Eye (tissue), 1 donor: ENCODE results near the gene PCP2.

Source experiments
- DNase-seq: peaks from one replicate; pipeline ENCODE4 v3.0.0-alpha.2; 2015

PCP2 gene

GRCh38 chr19:7618771-7619510 lies 14.6 kb downstream of the PCP2 start:
- no peak for DNase-seq

GRCh38 chr19:7618348-7618747 lies 15.2 kb downstream of the PCP2 start:
- no peak for DNase-seq

GRCh38 chr19:7617735-7618134 lies 15.8 kb downstream of the PCP2 start:
- DNase-seq, result no peak

DNA sequence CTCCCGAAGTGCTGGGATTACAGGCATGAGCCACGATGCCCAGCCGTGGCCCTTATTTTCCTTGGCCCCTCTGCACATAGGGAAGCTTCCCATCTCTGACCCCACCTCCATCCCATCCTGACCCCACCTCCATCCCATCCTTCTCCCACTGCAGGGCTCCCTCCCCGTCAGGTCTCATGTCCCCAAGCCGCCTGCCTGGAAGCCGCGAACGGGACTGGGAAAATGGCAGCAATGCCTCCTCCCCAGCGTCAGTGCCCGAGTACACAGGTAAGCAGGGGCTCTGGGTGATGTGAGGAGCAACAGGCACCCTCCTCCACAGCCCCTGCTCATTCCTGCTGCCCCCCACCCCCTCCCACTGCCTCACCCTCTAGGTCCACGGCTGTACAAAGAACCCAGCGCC lies 16.3 kb downstream of the PCP2 start:
- no peak for DNase-seq

GRCh38 chr19:7614859-7615741 lies 18.4 kb downstream of the PCP2 start:
- no peak for DNase-seq

- no peak for DNase-seq
These were observed 20.9 kb downstream of the PCP2 start for GRCh38 chr19:7612282-7613274.

DNA sequence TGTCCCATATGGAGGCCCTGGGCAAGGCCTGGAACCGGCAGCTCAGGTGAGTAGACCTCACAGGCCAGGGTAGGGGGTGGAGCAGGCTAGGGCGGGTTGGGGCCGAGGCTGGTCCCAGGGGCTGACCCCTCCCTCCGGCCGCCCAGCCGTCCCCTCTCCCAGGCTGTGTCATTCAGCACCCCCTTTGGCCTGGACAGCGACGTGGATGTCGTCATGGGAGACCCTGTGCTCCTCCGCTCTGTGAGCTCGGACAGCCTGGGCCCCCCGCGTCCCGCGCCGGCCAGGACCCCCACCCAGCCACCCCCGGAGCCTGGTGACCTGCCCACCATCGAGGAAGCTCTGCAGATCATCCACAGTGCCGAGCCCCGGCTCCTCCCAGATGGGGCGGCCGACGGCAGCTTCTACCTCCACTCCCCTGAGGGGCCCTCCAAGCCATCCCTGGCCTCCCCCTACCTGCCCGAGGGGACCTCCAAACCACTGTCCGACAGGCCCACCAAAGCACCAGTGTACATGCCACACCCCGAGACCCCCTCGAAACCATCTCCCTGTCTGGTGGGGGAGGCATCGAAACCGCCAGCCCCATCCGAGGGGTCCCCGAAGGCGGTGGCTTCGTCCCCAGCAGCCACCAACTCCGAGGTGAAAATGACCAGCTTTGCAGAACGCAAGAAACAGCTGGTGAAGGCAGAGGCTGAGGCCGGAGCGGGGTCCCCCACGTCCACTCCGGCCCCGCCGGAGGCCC lies 21.8 kb downstream of the PCP2 start:
- no peak for DNase-seq

DNA sequence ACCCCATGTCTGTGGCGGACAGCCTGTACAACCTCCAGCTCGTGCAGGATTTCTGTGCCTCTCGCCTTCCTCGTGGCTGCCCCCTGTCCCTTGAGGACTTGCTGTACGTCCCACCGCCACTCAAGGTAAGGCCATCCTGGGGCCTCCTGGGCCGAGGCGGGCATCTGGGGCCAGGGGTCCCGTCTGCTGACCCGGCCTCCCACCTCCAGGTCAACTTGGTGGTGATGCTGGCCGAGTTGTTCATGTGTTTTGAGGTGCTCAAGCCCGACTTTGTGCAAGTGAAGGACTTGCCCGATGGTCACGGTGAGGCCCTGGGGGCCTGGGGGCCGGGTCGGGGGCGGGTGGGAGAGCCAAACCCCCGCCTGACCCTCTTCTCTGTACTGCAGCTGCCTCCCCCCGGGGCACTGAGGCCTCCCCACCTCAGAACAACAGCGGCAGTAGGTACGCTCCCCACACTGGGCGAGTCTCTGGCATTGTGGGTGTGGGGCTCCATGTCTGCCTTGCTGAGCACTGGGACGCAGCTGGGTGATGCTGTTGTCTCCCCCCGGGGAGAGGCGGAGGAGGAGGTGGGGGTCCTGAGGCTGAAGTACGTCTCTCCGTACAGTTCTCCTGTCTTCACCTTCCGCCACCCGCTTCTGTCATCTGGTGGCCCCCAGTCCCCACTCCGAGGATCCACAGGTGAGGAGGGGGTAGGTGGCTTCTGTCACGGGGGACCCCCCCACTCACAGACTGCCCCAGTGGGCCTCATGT lies 22.9 kb downstream of the PCP2 start:
- no peak for DNase-seq

DNA sequence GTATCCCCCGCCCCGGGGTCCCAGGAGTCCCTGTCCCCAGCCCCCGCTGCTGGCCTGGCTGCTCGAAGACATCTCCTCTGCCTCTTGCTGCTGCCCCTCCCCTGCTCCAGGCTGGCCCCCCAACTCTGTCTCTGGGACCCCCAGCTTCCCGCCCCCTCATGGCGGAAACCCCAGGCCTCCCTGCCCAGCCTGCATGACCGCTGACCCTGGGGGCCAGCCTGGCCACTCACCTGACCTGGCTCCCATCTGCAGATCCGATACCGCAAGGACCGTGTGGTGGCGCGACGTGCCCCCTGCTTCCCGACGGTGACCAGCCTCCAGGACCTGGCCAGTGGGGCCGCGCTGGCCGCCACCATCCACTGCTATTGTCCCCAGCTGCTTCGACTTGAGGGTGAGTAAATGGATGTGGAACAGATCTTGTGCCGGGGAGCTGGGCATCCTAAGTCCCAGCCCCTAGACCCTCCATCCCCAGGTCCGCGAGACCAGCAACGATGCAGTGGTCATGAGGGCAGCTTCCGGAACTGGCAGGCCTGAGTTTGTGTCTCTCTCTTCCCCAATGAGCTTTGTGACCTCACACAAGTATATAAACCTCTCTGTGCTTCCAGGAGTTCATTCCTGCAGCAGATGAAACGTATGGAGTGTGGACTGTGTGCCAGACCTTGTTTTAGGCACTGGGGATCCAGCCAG lies 25.5 kb downstream of the PCP2 start:
- DNase-seq, result no peak

- DNase-seq, result no peak
These were observed 26.2 kb downstream of the PCP2 start for GRCh38 chr19:7607212-7607873.

GRCh38 chr19:7606289-7606688 lies 27.2 kb downstream of the PCP2 start:
- DNase-seq, result no peak

GRCh38 chr19:7605490-7606222 lies 27.9 kb downstream of the PCP2 start:
- DNase-seq, result peak; percentile 25

DNA sequence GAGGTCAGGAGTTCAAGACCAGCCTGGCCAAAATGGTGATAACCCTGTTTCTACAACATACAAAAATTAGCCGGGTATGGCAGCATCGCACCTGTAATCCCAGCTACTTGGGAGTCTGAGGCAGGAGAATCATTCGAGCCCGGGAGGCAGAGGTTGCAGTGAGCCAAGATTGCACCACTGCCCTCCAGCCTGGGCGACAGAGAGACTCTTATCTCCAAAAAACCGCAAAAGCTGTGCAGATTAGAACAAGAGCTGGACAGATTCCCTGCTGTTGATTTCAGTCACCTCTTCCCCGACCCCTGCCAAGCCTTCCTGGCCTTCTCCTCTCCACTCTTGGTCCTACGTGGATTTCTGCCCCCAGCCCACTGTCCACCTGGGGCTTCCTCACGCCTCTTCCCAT lies 29.6 kb downstream of the PCP2 start:
- DNase-seq, result no peak

GRCh38 chr19:7602935-7603497 lies 30.5 kb downstream of the PCP2 start:
- DNase-seq, result no peak

- DNase-seq, result no peak
These were observed 31.1 kb downstream of the PCP2 start for GRCh38 chr19:7602240-7602934.

DNA sequence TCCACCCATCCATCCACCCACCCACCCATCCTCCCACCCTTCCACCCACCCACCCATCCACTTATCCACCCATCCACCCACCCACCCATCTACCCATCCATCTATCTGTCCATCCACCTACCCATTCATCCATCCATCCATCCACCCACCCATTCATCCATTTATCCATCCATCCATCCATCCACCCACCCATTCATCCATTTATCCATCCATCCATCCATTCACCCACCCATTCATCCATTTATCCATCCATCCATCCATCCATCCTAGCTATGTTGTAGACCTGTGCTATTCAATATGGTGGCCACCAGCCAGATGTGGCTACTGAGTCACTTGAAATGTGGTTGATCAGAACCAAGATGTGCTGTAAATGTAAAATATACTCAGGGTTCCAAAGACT lies 32.8 kb downstream of the PCP2 start:
- no peak for DNase-seq

DNA sequence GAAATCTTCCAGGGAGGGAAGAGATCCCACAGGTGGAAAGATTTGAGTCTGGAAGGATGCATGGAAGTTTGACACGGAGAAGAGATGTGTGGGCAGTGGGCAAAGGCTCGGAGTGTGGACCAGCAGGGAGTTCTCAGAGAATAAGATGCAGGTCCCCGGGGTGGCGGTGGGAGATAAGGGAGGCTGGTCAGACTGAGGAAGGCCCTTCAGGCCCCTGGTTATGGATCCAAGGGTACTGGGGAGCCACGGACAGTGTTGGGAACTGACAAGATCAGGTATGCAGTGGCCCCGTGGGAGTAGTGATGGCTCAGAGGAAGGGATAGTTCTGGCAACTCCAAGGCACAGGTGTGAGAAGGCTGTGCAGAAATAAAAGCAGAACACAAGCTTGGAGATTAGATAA lies 35.3 kb downstream of the PCP2 start:
- DNase-seq, result no peak

- no peak for DNase-seq
These were observed 35.8 kb downstream of the PCP2 start for GRCh38 chr19:7597689-7598088.
